C4-2B (cell line): ENCODE results near the gene ABCG1.

Experiments
- ZFX ChIP-seq: fragments of 450-650 bp; IDR thresholded peaks from 2 replicates; pipeline ENCODE4 v1.6.1; 2017
- TF ChIP-seq, protein P1 (sequence below): fragments of 450-650 bp; conservative IDR thresholded peaks from 2 replicates; pipeline ENCODE4 v1.5.1; 2017; ENCODE audit warnings: mild to moderate bottlenecking

- TF ChIP-seq, protein P1, sequence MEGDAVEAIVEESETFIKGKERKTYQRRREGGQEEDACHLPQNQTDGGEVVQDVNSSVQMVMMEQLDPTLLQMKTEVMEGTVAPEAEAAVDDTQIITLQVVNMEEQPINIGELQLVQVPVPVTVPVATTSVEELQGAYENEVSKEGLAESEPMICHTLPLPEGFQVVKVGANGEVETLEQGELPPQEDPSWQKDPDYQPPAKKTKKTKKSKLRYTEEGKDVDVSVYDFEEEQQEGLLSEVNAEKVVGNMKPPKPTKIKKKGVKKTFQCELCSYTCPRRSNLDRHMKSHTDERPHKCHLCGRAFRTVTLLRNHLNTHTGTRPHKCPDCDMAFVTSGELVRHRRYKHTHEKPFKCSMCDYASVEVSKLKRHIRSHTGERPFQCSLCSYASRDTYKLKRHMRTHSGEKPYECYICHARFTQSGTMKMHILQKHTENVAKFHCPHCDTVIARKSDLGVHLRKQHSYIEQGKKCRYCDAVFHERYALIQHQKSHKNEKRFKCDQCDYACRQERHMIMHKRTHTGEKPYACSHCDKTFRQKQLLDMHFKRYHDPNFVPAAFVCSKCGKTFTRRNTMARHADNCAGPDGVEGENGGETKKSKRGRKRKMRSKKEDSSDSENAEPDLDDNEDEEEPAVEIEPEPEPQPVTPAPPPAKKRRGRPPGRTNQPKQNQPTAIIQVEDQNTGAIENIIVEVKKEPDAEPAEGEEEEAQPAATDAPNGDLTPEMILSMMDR, result no peak
- TF ChIP-seq ZFX, result no peak
Observed at GRCh38 chr21:42183374-42184266, 35.3 kb upstream of the ABCG1 start.
